Measurements from ENCODE around the gene AGL. TPM values are rescaled to one million over a fixed set of nuclear protein-coding genes. Genes with fewer than 3 reads are reported as not detected.
A peak's percentile ranks its signal among the peaks of the same experiment; 100 is the strongest.
"Not testable (repeated sequence)": the region's sequence is repeated elsewhere in the genome, so short reads cannot be mapped to it uniquely, and the experiment has no call there.

The AGL gene
- total RNA-seq, 1 donor from 2014 or later: 5.8 TPM

- Histone ChIP-seq H3K36me3 (ENCODE audit: control insufficient read depth, insufficient read depth, low read length) (no peaks in the 10 kb centered on the region), H3K27me3 (ENCODE audit: control insufficient read depth, insufficient read depth, low read length) (no peaks in the 10 kb centered on the region), H3K4me3 (ENCODE audit: low read depth, low read length) (no peak overlapping the region)
- DNase-seq (ENCODE audit: low read depth): no peak
- TF ChIP-seq, protein P1, sequence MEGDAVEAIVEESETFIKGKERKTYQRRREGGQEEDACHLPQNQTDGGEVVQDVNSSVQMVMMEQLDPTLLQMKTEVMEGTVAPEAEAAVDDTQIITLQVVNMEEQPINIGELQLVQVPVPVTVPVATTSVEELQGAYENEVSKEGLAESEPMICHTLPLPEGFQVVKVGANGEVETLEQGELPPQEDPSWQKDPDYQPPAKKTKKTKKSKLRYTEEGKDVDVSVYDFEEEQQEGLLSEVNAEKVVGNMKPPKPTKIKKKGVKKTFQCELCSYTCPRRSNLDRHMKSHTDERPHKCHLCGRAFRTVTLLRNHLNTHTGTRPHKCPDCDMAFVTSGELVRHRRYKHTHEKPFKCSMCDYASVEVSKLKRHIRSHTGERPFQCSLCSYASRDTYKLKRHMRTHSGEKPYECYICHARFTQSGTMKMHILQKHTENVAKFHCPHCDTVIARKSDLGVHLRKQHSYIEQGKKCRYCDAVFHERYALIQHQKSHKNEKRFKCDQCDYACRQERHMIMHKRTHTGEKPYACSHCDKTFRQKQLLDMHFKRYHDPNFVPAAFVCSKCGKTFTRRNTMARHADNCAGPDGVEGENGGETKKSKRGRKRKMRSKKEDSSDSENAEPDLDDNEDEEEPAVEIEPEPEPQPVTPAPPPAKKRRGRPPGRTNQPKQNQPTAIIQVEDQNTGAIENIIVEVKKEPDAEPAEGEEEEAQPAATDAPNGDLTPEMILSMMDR (IDR thresholded peaks at IDR 0.05; ENCODE audit: insufficient read depth, low read length, severe bottlenecking): no peak
- FAIRE-seq: no peak
Measured at GRCh38 chr1:99872063-99872462, 21.9 kb downstream of the AGL start.

DNA sequence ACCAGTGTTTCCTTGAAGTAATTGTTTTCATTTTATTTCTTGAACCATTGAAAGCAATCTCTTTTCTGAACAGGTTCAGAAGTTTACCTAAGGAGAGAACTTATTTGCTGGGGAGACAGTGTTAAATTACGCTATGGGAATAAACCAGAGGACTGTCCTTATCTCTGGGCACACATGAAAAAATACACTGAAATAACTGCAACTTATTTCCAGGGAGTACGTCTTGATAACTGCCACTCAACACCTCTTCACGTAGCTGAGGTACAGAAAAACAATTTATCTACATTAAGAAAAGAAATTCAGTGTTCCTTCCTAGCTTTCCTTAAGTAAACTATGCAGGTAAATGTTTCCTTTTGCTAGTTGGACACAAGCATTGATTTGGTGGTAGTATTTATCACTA is 27.4 kb downstream of the AGL start:
- H3K4me3 ChIP-seq (ENCODE audit: low read depth, low read length): no peak overlapping the region
- DNase-seq (ENCODE audit: low read depth) (no peak), FAIRE-seq (no peak)
- no peaks in the 10 kb centered on the region for H3K27me3 ChIP-seq (ENCODE audit: control insufficient read depth, insufficient read depth, low read length)
- H3K36me3 ChIP-seq (ENCODE audit: control insufficient read depth, insufficient read depth, low read length): peaks cover 3% of the 10 kb centered on the region
- TF ChIP-seq, protein P1 (IDR thresholded peaks at IDR 0.05; ENCODE audit: insufficient read depth, low read length, severe bottlenecking): no peak

DNA sequence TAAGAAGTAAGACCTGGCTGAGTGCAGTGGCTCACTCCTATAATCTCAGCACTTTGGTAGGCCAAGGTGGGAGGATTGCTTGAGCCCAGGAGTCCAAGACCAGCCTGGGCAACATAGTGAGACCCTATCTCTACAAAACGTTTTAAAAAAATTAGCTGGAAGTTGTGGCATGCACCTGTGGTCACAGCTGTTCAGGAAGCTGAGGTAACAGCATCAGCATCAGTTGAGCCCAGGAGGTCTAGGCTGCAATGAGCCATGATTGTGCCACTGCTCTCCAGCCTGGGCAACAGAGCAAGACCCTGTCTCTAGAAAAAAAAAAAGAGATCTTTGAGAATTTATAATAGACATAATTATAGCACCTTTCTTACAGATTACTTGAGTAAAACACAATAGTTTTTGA is 36.0 kb downstream of the AGL start:
- Histone ChIP-seq H3K4me3 (ENCODE audit: low read depth, low read length) (no peak overlapping the region), H3K27me3 (ENCODE audit: control insufficient read depth, insufficient read depth, low read length) (no peaks in the 10 kb centered on the region), H3K36me3 (ENCODE audit: control insufficient read depth, insufficient read depth, low read length) (peaks cover 5% of the 10 kb centered on the region)
- TF ChIP-seq, protein P1 (IDR thresholded peaks at IDR 0.05; ENCODE audit: insufficient read depth, low read length, severe bottlenecking): no peak
- FAIRE-seq (no peak), DNase-seq (ENCODE audit: low read depth) (no peak)

DNA sequence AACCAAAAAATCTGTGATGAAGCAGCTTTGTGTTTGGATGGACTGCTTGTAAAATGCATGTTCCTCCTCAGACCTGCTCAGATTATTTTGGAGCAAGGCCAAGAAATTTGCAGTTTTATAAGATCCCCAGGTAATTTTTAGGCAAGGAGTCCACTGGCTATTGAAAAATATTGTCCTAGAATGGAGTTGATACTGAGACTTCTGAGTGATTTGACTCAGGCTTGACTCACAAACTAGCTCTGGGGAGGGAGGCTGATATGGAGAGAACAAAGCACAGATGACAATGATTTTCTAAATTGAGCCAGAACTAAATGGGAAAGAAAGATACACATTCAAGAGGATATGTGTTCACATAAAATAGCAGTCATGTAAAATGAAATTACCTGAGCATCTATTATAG is 36.7 kb downstream of the AGL start:
- peaks cover 4% of the 10 kb centered on the region for H3K36me3 ChIP-seq (ENCODE audit: control insufficient read depth, insufficient read depth, low read length)
- TF ChIP-seq, protein P1 (IDR thresholded peaks at IDR 0.05; ENCODE audit: insufficient read depth, low read length, severe bottlenecking): no peak
- FAIRE-seq: no peak
- H3K4me3 ChIP-seq (ENCODE audit: low read depth, low read length): no peak overlapping the region
- H3K27me3 ChIP-seq (ENCODE audit: control insufficient read depth, insufficient read depth, low read length): no peaks in the 10 kb centered on the region
- peak; percentile 44 for DNase-seq (ENCODE audit: low read depth)

GRCh38 chr1:99887890-99888289 is 37.7 kb downstream of the AGL start:
- peaks cover 3% of the 10 kb centered on the region for H3K36me3 ChIP-seq (ENCODE audit: control insufficient read depth, insufficient read depth, low read length)
- no peak for DNase-seq (ENCODE audit: low read depth)
- H3K27me3 ChIP-seq (ENCODE audit: control insufficient read depth, insufficient read depth, low read length): no peaks in the 10 kb centered on the region
- no peak overlapping the region for H3K4me3 ChIP-seq (ENCODE audit: low read depth, low read length)
- TF ChIP-seq, protein P1 (IDR thresholded peaks at IDR 0.05; ENCODE audit: insufficient read depth, low read length, severe bottlenecking): no peak
- FAIRE-seq: no peak

DNA sequence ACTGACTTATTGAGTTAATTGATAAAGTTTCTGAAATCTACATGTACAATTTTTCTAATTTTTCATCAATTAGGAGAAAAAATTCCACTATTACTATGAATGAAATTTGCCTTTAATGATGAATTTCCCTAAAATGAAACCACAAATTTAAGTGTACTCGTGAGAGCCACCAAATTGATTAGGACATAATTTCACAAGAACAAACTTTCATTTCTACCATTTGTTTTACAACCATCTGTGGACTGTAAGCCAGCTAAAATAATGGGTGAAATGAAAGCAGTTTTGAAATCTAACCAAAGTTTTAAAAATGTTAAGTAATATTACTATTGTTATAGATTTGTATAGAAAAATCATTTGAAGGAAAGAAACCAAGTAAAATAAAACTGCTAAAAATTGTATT is 41.8 kb downstream of the AGL start:
- Histone ChIP-seq H3K4me3 (ENCODE audit: low read depth, low read length) (no peak overlapping the region), H3K36me3 (ENCODE audit: control insufficient read depth, insufficient read depth, low read length) (no peaks in the 10 kb centered on the region), H3K27me3 (ENCODE audit: control insufficient read depth, insufficient read depth, low read length) (no peaks in the 10 kb centered on the region)
- TF ChIP-seq, protein P1 (IDR thresholded peaks at IDR 0.05; ENCODE audit: insufficient read depth, low read length, severe bottlenecking): no peak
- DNase-seq (ENCODE audit: low read depth) (no peak), FAIRE-seq (no peak)

DNA sequence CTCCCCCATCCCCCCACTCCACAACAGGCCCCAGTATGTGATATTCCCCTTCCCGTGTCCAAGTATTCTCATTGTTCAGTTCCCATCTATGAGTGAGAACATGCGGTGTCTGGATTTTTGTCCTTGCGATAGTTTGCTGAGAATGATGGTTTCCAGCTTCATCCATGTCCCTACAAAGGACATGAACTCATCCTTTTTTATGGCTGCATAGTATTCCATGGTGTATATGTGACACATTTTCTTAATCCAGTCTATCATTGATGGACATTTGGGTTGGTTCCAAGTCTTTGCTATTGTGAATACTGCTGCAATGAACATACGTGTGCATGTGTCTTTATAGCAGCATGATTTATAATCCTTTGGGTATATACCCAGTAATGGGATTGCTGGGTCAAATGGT is 53.1 kb downstream of the AGL start:
- not testable (repeated sequence) for FAIRE-seq; H3K27me3 ChIP-seq (ENCODE audit: control insufficient read depth, insufficient read depth, low read length); DNase-seq (ENCODE audit: low read depth); H3K36me3 ChIP-seq (ENCODE audit: control insufficient read depth, insufficient read depth, low read length); H3K4me3 ChIP-seq (ENCODE audit: low read depth, low read length)

Data from bronchial epithelial cell (primary cell).